Measurements from ENCODE around the gene EDEM2. TPM values are rescaled to one million over a fixed set of nuclear protein-coding genes. Genes with fewer than 3 reads are reported as not detected.

The EDEM2 gene
- polyA plus RNA-seq, 2 of the 4 experiments (the other 2 are of a cell fraction) = 41.6 to 51.2 TPM

DNA sequence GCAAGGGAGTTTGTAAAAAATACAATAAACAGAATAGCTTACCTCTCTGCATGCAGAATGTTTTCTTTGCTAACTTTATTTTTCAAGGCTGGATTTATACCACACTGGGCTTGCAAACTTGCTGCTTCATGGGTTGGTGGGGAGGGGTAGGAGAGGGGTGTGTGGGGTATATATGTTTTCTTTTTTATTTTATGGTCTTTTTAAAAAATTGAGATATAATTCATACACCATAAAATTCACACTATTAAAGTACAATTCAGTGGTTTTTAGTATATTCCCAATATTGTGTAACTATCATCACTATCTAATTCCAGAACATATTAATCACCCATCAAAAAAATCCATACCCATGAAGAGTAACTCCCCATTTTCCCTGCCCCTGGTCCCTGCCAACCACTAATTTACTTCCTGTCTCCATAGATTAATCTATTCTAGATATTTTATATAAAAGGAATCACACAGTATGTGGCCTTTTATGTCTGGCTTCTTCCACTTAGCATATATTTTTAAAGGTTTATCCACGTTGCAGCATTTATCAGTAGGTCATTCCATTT lies 40.2 kb downstream of the EDEM2 start:
- POLR2A ChIA-PET = no interaction called here
- H3K27ac ChIP-seq = no peak overlapping the region
- no peak overlapping the region for H3K4me2 ChIP-seq
- H3K4me1 ChIP-seq = peaks cover 5% of the 10 kb centered on the region; the same call in 1 of the 3 replicates
- CTCF ChIA-PET = interaction anchor here (1.1 to 6.0 kb wide), 3 partner anchors 11 to 38 kb away, joined by 3 to 41 read pairs (median 3); no protein-coding TSS in a partner anchor
- DNase-seq (ENCODE audit: low read depth in 1 of 2, low spot score in 1 of 2) = no peak
- no peak overlapping the region for H3K4me3 ChIP-seq
- FAIRE-seq = no peak
- TF ChIP-seq POLR2A (IDR thresholded peaks at IDR 0.05; ENCODE audit: low read length) = no peak
- no peak for TF ChIP-seq HEYL (CRISPR knock-in tag; IDR thresholded peaks at IDR 0.05)
- TF ChIP-seq EHF (CRISPR knock-in tag; IDR thresholded peaks at IDR 0.05) = no peak
- TF ChIP-seq NR3C1 (IDR thresholded peaks at IDR 0.05) = no peak
- TF ChIP-seq POLR2AphosphoS2 (conservative IDR thresholded peaks at IDR 0.05; ENCODE audit: low read length) = no peak
- TF ChIP-seq ZFP36 (IDR thresholded peaks at IDR 0.05; ENCODE audit: borderline replicate concordance, partially characterized antibody) = no peak
- no peak for TF ChIP-seq ZNF302 (CRISPR knock-in tag; IDR thresholded peaks at IDR 0.05)
- no peak for TF ChIP-seq TP53 (CRISPR knock-in tag; IDR thresholded peaks at IDR 0.05)
- no peak for TF ChIP-seq MAZ (IDR thresholded peaks at IDR 0.05; ENCODE audit: borderline replicate concordance, low read depth, low read length)
- TF ChIP-seq, protein P1, sequence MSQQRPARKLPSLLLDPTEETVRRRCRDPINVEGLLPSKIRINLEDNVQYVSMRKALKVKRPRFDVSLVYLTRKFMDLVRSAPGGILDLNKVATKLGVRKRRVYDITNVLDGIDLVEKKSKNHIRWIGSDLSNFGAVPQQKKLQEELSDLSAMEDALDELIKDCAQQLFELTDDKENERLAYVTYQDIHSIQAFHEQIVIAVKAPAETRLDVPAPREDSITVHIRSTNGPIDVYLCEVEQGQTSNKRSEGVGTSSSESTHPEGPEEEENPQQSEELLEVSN (IDR thresholded peaks at IDR 0.05; ENCODE audit: borderline replicate concordance, low read depth) = no peak
- no peak for TF ChIP-seq BHLHE40 (IDR thresholded peaks at IDR 0.05; ENCODE audit: low read depth, low read length)
- no peak for TF ChIP-seq JUNB (IDR thresholded peaks at IDR 0.05)
- no peak for TF ChIP-seq SREBF2 (IDR thresholded peaks at IDR 0.05)
- no peak for TF ChIP-seq RFX5 (IDR thresholded peaks at IDR 0.05)
- H3K9me3 ChIP-seq = no peaks in the 10 kb centered on the region
- 88% methylated on average over 1 of the region's 1 CpG for WGBS (ENCODE audit: missing lambda C conversion rate)
- no peak for ATAC-seq

DNA sequence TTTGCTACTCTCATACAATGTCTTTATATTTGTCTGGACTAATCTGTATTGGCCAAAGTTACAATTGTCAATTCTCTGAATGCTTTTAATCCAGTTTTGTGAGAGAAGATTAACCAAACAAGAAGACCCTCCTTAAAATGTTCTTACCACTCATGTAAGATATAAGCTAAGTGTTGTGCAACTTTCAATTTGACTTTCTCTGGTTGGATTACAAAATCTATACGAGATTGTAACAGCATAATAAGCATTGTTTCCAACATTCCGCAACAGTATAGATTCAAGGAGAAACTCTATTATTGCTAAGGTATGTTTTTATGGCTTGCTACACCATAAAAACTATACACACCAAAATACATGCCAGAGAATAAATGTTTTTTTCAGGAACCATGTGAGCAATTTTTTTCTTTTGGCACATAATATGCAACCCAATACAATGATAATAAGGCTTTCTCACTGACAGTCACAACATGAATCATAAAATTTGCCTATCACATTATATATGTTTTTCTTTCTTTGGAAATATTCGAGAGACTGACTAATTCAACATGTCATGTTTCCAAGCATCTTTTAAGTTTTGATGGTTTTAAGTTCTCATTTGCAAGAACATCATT lies 42.3 kb downstream of the EDEM2 start:
- no peak for FAIRE-seq
- H3K4me3 ChIP-seq = no peak overlapping the region
- ATAC-seq = no peak
- DNase-seq (ENCODE audit: low read depth in 1 of 2, low spot score in 1 of 2) = no peak
- ChIA-PET CTCF (interaction anchor here (1.3 kb wide), 1 partner anchor 9 kb away, joined by 4 read pairs; no protein-coding TSS in a partner anchor), POLR2A (no interaction called here)
- H3K4me1 ChIP-seq = 0 out of 3 replicates have a peak, but pooled peaks cover under 1% of the 10 kb centered on the region
- WGBS (ENCODE audit: missing lambda C conversion rate) = 51% methylated on average over 3 of the region's 3 CpGs
- H3K9me3 ChIP-seq = no peaks in the 10 kb centered on the region
- TF ChIP-seq, protein P2, sequence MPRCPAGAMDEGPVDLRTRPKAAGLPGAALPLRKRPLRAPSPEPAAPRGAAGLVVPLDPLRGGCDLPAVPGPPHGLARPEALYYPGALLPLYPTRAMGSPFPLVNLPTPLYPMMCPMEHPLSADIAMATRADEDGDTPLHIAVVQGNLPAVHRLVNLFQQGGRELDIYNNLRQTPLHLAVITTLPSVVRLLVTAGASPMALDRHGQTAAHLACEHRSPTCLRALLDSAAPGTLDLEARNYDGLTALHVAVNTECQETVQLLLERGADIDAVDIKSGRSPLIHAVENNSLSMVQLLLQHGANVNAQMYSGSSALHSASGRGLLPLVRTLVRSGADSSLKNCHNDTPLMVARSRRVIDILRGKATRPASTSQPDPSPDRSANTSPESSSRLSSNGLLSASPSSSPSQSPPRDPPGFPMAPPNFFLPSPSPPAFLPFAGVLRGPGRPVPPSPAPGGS (IDR thresholded peaks at IDR 0.05) = no peak
- TF ChIP-seq JUNB (IDR thresholded peaks at IDR 0.05) (no peak), NFE2L2 (conservative IDR thresholded peaks at IDR 0.05; ENCODE audit: low read length) (no peak), POLR2AphosphoS2 (conservative IDR thresholded peaks at IDR 0.05; ENCODE audit: low read length) (no peak), HEYL (CRISPR knock-in tag; IDR thresholded peaks at IDR 0.05) (no peak), CBX2 (IDR thresholded peaks at IDR 0.05; ENCODE audit: borderline replicate concordance, low read depth) (no peak), ESRRA (IDR thresholded peaks at IDR 0.05; ENCODE audit: borderline replicate concordance, low read length) (no peak), RFX5 (IDR thresholded peaks at IDR 0.05) (no peak), HOXB13 (CRISPR knock-in tag; IDR thresholded peaks at IDR 0.05; ENCODE audit: low read depth) (no peak)
- TF ChIP-seq, protein P3, sequence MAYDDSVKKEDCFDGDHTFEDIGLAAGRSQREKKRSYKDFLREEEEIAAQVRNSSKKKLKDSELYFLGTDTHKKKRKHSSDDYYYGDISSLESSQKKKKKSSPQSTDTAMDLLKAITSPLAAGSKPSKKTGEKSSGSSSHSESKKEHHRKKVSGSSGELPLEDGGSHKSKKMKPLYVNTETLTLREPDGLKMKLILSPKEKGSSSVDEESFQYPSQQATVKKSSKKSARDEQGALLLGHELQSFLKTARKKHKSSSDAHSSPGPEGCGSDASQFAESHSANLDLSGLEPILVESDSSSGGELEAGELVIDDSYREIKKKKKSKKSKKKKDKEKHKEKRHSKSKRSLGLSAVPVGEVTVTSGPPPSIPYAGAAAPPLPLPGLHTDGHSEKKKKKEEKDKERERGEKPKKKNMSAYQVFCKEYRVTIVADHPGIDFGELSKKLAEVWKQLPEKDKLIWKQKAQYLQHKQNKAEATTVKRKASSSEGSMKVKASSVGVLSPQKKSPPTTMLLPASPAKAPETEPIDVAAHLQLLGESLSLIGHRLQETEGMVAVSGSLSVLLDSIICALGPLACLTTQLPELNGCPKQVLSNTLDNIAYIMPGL (CRISPR knock-in tag; IDR thresholded peaks at IDR 0.05; ENCODE audit: borderline replicate concordance) = no peak
- TF ChIP-seq, protein P4, sequence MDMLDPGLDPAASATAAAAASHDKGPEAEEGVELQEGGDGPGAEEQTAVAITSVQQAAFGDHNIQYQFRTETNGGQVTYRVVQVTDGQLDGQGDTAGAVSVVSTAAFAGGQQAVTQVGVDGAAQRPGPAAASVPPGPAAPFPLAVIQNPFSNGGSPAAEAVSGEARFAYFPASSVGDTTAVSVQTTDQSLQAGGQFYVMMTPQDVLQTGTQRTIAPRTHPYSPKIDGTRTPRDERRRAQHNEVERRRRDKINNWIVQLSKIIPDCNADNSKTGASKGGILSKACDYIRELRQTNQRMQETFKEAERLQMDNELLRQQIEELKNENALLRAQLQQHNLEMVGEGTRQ (IDR thresholded peaks at IDR 0.05) = no peak
- H3K4me2 ChIP-seq = no peak overlapping the region
- H3K27ac ChIP-seq = no peak overlapping the region
